Thyroid gland (tissue), 4 donors: ENCODE results near the gene TCF21. TPM values are rescaled to one million over a fixed set of nuclear protein-coding genes. Genes with fewer than 3 reads are reported as not detected.

Source experiments
- DNase-seq, 2 donors: peaks; one replicate each; pipeline ENCODE4 v3.0.0-alpha.2; 2019
- H3K27ac ChIP-seq, 3 donors: fragments of 200-600 bp; sonication (generic); 1 replicate in 2 of 3; 2 replicates in 1 of 3; pipeline ENCODE4 v1.5.1; 2016 to 2019; ENCODE audit warnings: mild to moderate bottlenecking in 1 of 3, moderate library complexity in 1 of 3
- H3K27me3 ChIP-seq: fragments of 200-600 bp; sonication (generic); one replicate; pipeline ENCODE4 v1.5.1; 2019
- H3K36me3 ChIP-seq, 2 donors: fragments of 200-600 bp; sonication (generic); one replicate each; pipeline ENCODE4 v1.5.1; 2016 to 2019
- H3K4me1 ChIP-seq, 2 donors: fragments of 200-600 bp; sonication (generic); one replicate each; pipeline ENCODE4 v1.5.1; 2017 to 2019
- H3K4me3 ChIP-seq, 3 donors: fragments of 200-600 bp; sonication (generic); replicated peaks in 1 of 3; 1 replicate in 2 of 3; 2 replicates in 1 of 3; pipeline ENCODE4 v1.5.1; 2016; ENCODE audit warnings: mild to moderate bottlenecking in 1 of 3
- H3K9me3 ChIP-seq: fragments of 200-600 bp; sonication (generic); one replicate; pipeline ENCODE4 v1.5.1; 2017
- CTCF ChIP-seq, 6 experiments: fragments of 200-600 bp in 3 of 6; fragments of 450-650 bp in 3 of 6; sonication (generic) in 3 of 6; IDR thresholded peaks; one replicate each; pipeline ENCODE4 v1.5.1; 2016 to 2019; ENCODE audit warnings: antibody characterized with exemption in 6 of 6, mild to moderate bottlenecking in 2 of 6, inconsistent platforms in 1 of 6, moderate library complexity in 1 of 6
- POLR2A ChIP-seq, 2 donors: fragments of 450-650 bp; IDR thresholded peaks; one replicate each; pipeline ENCODE4 v1.6.1; 2017; ENCODE audit warnings: antibody characterized with exemption in 2 of 2, mild to moderate bottlenecking in 2 of 2, moderate library complexity in 1 of 2
- WGBS, 2 donors: methylation state at CpG; one replicate each; pipeline ENCODE4 v1.1.5; 2017; 5-methylcytosine and 5-hydroxymethylcytosine counted together
- intact Hi-C: fragments of 100-400 bp; cut with DNase I; formaldehyde crosslinking; loops from one replicate; pipeline ENCODE4 v1.15.1; 2023
- total RNA-seq, 4 donors: library from RNA; depleted of rRNA; stranded (reverse); fragments of >200 nt; gene quantifications; one replicate each; pipeline ENCODE4 v1.2.3, GENCODE V29; 2016

TCF21 gene
- total RNA-seq, 4 donors from 2014 or later, result 0.20 to 1.4 TPM; not detected in 2

GRCh38 chr6:133895573-133896343, 6.8 kb downstream of the TCF21 start:
- Histone ChIP-seq H3K9me3 (no peaks in the 10 kb centered on the region), H3K4me3 (no peak overlapping the region), H3K36me3 (no peaks in the 10 kb centered on the region), H3K27ac (no peak overlapping the region), H3K4me1 (peaks cover 16 to 32% of the 10 kb centered on the region in 2 donors), H3K27me3 (peaks cover 43% of the 10 kb centered on the region)
- TF ChIP-seq CTCF (IDR thresholded peaks at IDR 0.05) (no peak), POLR2A (IDR thresholded peaks at IDR 0.05) (no peak)
- no peak for DNase-seq
- 4 to 5% methylated on average over 17 to 32 of the region's 45 CpGs for WGBS, 2 donors
- intact Hi-C loops, result no loop called here

- Histone ChIP-seq H3K27me3 (peaks cover 38% of the 10 kb centered on the region), H3K4me3 (no peak overlapping the region), H3K4me1 (peaks cover 10 to 27% of the 10 kb centered on the region in 2 donors), H3K9me3 (no peaks in the 10 kb centered on the region), H3K36me3 (no peaks in the 10 kb centered on the region), H3K27ac (no peak overlapping the region)
- intact Hi-C loops, result no loop called here
- 25 to 27% methylated on average over 5 of the region's 5 CpGs for WGBS, 2 donors
- TF ChIP-seq POLR2A (IDR thresholded peaks at IDR 0.05), result no peak
- TF ChIP-seq CTCF (IDR thresholded peaks at IDR 0.05), result no peak
- DNase-seq, result no peak
Observed at GRCh38 chr6:133896344-133896721, 7.4 kb downstream of the TCF21 start.

- peaks cover 7 to 21% of the 10 kb centered on the region in 2 donors for H3K4me1 ChIP-seq
- no peak overlapping the region for H3K27ac ChIP-seq
- TF ChIP-seq CTCF (IDR thresholded peaks at IDR 0.05), result no peak
- no peak for TF ChIP-seq POLR2A (IDR thresholded peaks at IDR 0.05)
- DNase-seq, result no peak
- H3K9me3 ChIP-seq, result no peaks in the 10 kb centered on the region
- intact Hi-C loops, result no loop called here
- H3K4me3 ChIP-seq, result no peak overlapping the region
- H3K36me3 ChIP-seq, result no peaks in the 10 kb centered on the region
- peaks cover 24% of the 10 kb centered on the region for H3K27me3 ChIP-seq
- WGBS, 2 donors, result 78 to 86% methylated on average over 1 of the region's 1 CpG
Observed at GRCh38 chr6:133898263-133898662, 9.3 kb downstream of the TCF21 start.

GRCh38 chr6:133899556-133899955, 10.6 kb downstream of the TCF21 start:
- Histone ChIP-seq H3K27me3 (peaks cover 15% of the 10 kb centered on the region), H3K4me3 (no peak overlapping the region), H3K36me3 (no peaks in the 10 kb centered on the region), H3K9me3 (no peaks in the 10 kb centered on the region), H3K27ac (no peak overlapping the region), H3K4me1 (peaks cover 7 to 16% of the 10 kb centered on the region in 2 donors)
- no peak for DNase-seq
- intact Hi-C loops, result no loop called here
- TF ChIP-seq CTCF (IDR thresholded peaks at IDR 0.05) (no peak), POLR2A (IDR thresholded peaks at IDR 0.05) (no peak)

- Histone ChIP-seq H3K4me1 (no peaks in the 10 kb centered on the region), H3K9me3 (no peaks in the 10 kb centered on the region), H3K27ac (no peak overlapping the region), H3K4me3 (no peak overlapping the region), H3K36me3 (no peaks in the 10 kb centered on the region), H3K27me3 (peaks cover 9% of the 10 kb centered on the region)
- intact Hi-C loops, result no loop called here
- WGBS, 2 donors, result 95 to 96% methylated on average over 2 of the region's 2 CpGs
- DNase-seq, result no peak
- TF ChIP-seq CTCF (IDR thresholded peaks at IDR 0.05), result no peak
- no peak for TF ChIP-seq POLR2A (IDR thresholded peaks at IDR 0.05)
Observed at GRCh38 chr6:133903855-133904254, 14.9 kb downstream of the TCF21 start.
